Lung microvascular endothelial cell (primary cell): ENCODE data around the gene MMP27. TPM values are rescaled to one million over a fixed set of nuclear protein-coding genes. Genes with fewer than 3 reads are reported as not detected.

ENCODE experiments used
- total RNA-seq: library from RNA; depleted of rRNA; stranded (reverse); fragments of >200 nt; gene quantifications from 2 replicates; pipeline ENCODE4 v1.2.1, GENCODE V29; 2014

Gene MMP27
- total RNA-seq, 1 donor from 2014 or later = not detected

Other genes with a start within 250 kb of the MMP27 start
- 0.20 and 10.0 TPM in 2 replicates for gene MMP7, start 175.0 kb downstream of the MMP27 start, total RNA-seq
- not detected in 2 replicates for gene MMP20, start 80.4 kb downstream of the MMP27 start, total RNA-seq
- gene MMP8, start 19.2 kb upstream of the MMP27 start, total RNA-seq = not detected in 2 replicates
- gene MMP10, start 74.9 kb upstream of the MMP27 start, total RNA-seq = 0.60 and 45.8 TPM in 2 replicates
- gene MMP1, start 92.4 kb upstream of the MMP27 start, total RNA-seq = 28.4 and 326 TPM in 2 replicates
- gene MMP3, start 137.8 kb upstream of the MMP27 start, total RNA-seq = not detected in 2 replicates
- gene MMP12, start 169.2 kb upstream of the MMP27 start, total RNA-seq = not detected in 2 replicates
- not detected in 2 replicates for gene MMP13, start 250.0 kb upstream of the MMP27 start, total RNA-seq